Body of pancreas (tissue), 4 donors: ENCODE results near the gene MAP2K4.

Experiments used
- CTCF ChIP-seq, 7 experiments: fragments of 450-650 bp in 4 of 7; fragments of 200-600 bp in 3 of 7; sonication (generic) in 3 of 7; IDR thresholded peaks; one replicate each; pipeline ENCODE4 v1.5.1; 2016 to 2019; ENCODE audit warnings: antibody characterized with exemption in 7 of 7
- POLR2A ChIP-seq, 3 donors: fragments of 450-650 bp; IDR thresholded peaks; one replicate each; pipeline ENCODE4 v1.6.1; 2016; ENCODE audit warnings: antibody characterized with exemption in 3 of 3, mild to moderate bottlenecking in 2 of 3

- no peak for TF ChIP-seq POLR2A (IDR thresholded peaks at IDR 0.05)
- no peak for TF ChIP-seq CTCF (IDR thresholded peaks at IDR 0.05)
These were observed 30.2 kb upstream of the MAP2K4 start for GRCh38 chr17:11990363-11990983.
